ENCODE results near the gene THOP1. TPM values are rescaled to one million over a fixed set of nuclear protein-coding genes. Genes with fewer than 3 reads are reported as not detected.

THOP1 gene
- total and polyA plus RNA-seq, 10 of the 15 experiments (the other 5 are each of a cell fraction or from before 2014, with no cell fraction given), result 1.9 to 270 (median 169) TPM

DNA sequence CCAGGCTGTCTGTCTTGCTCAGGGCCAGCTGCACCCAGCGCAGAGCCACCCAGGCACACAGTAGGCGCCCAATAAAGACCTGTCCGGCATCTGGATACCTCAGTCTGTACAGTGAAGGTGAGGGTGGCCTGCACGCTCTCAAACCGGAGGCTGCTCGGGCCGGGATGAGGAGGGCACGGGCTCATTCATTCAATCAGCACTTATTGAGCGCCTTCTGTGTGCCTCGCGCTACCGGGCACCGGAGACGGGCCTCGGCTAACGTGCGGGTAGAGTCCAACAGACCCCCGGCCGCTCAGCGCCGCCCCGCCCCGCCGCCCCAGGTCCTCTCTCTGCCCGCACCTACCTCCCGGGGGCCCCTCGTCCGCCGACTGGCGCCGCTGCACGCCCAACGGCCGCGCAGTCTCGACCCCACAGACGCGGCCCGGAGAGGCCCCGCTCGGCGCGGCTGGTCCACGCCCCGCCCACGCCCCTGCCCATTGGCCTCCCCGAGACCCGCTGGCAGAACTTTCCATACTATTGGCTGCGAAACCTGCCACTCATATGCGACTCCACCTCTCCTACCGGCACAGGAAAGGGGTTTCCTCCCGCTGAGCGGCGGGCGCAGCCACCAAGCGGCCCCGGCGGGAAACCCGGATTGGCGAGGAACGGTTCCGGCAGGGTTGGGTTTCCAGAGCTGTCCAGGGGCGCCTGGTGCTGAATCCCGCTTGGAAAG lies 45.5 kb upstream of the THOP1 start, which contains the start of gene SLC39A3 (continued):
- TF ChIP-seq NFYB (IDR thresholded peaks at IDR 0.05; ENCODE audit: insufficient read depth, low read depth, low read length) (peak; percentile 82), MTA3 (IDR thresholded peaks at IDR 0.05; ENCODE audit: borderline replicate concordance, low read length) (no peak), TCF12 (IDR thresholded peaks at IDR 0.05; ENCODE audit: low read depth, low read length) (0 out of 2 replicates have a peak, but pooled peaks have one; percentile 33), HDAC6 (IDR thresholded peaks at IDR 0.05; ENCODE audit: unreplicated experiment) (no peak), CBX5 (IDR thresholded peaks at IDR 0.05; ENCODE audit: low read depth) (peak; percentile 91), ZNF592 (IDR thresholded peaks at IDR 0.05) (0 out of 2 replicates have a peak, but pooled peaks have one; percentile 16), ETV6 (conservative IDR thresholded peaks at IDR 0.05 in 1 of 2, IDR thresholded peaks at IDR 0.05 in 1 of 2; ENCODE audit: borderline replicate concordance in 1 of 2, low read depth in 1 of 2) (0 out of 4 replicates have a peak, but pooled peaks of 1 of the 2 experiments have one; percentile 7), HDGF (IDR thresholded peaks at IDR 0.05) (no peak), RELA (IDR thresholded peaks at IDR 0.05; ENCODE audit: borderline replicate concordance, partially characterized antibody) (peak; percentile 87), NFYA (IDR thresholded peaks at IDR 0.05; ENCODE audit: borderline replicate concordance, low read depth, low read length) (no peak; the same call in 1 of the 2 replicates), SRF (IDR thresholded peaks at IDR 0.05; ENCODE audit: low read depth in 2 of 2, low read length in 2 of 2) (peak in 1 of 2 experiments; percentile 89; a peak in 2 of 4 replicates), TAF1 (IDR thresholded peaks at IDR 0.05; ENCODE audit: borderline replicate concordance, low read depth, low read length) (peak; percentile 54; the same call in 1 of the 2 replicates), SREBF1 (IDR thresholded peaks at IDR 0.05; ENCODE audit: low read length) (peak; percentile 43; the same call in 1 of the 2 replicates), USF1 (IDR thresholded peaks at IDR 0.05; ENCODE audit: borderline replicate concordance, extremely low read length, insufficient read depth, low read depth, low read length) (peak; percentile 41), PBX3 (IDR thresholded peaks at IDR 0.05; ENCODE audit: insufficient replicate concordance, low read depth, low read length) (peak; percentile 99), EED (IDR thresholded peaks at IDR 0.05; ENCODE audit: low read depth) (peak; percentile 76), E2F4 (IDR thresholded peaks at IDR 0.05; ENCODE audit: low read depth, low read length) (peak; percentile 41; the same call in 1 of the 2 replicates), RB1 (IDR thresholded peaks at IDR 0.05; ENCODE audit: borderline replicate concordance) (peak; percentile 81; the same call in 1 of the 2 replicates), MXI1 (IDR thresholded peaks at IDR 0.05; ENCODE audit: low read depth, low read length) (peak; percentile 74)
- TF ChIP-seq, protein P1, sequence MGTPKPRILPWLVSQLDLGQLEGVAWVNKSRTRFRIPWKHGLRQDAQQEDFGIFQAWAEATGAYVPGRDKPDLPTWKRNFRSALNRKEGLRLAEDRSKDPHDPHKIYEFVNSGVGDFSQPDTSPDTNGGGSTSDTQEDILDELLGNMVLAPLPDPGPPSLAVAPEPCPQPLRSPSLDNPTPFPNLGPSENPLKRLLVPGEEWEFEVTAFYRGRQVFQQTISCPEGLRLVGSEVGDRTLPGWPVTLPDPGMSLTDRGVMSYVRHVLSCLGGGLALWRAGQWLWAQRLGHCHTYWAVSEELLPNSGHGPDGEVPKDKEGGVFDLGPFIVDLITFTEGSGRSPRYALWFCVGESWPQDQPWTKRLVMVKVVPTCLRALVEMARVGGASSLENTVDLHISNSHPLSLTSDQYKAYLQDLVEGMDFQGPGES (IDR thresholded peaks at IDR 0.05), result peak; percentile 73

Measured in GM12878 (cell line).